Astrocyte (in vitro differentiated cells and primary cell): Measurements from ENCODE around the gene MEIOB. TPM values are rescaled to one million over a fixed set of nuclear protein-coding genes. Genes with fewer than 3 reads are reported as not detected.
"Not testable (repeated sequence)": the region's sequence is repeated elsewhere in the genome, so short reads cannot be mapped to it uniquely, and the experiment has no call there.

Experiments
- DNase-seq: peaks from one replicate; pipeline ENCODE4 v3.0.0-alpha.2; 2010; ENCODE audit warnings: low read depth
- FAIRE-seq: peaks from 2 replicates; lab custom pipeline; 2011; peaks lifted over from hg19 to GRCh38; lab: Jason Lieb, UNC
- H2AFZ ChIP-seq: 2 replicates; pipeline ENCODE4 v1.6.0; 2012; ENCODE audit warnings: low read depth, low read length, inconsistent platforms
- H3K27ac ChIP-seq: 2 replicates; pipeline ENCODE4 v1.5.1; 2011; ENCODE audit warnings: low read depth, low read length, inconsistent platforms
- H3K27me3 ChIP-seq: 2 replicates; pipeline ENCODE4 v1.6.0; 2011; ENCODE audit warnings: low read length, inconsistent platforms; ENCODE audit not compliant: insufficient read depth
- H3K36me3 ChIP-seq: 2 replicates; pipeline ENCODE4 v1.5.1; 2011; ENCODE audit warnings: low read length, inconsistent platforms; ENCODE audit not compliant: insufficient read depth
- H3K4me1 ChIP-seq: 2 replicates; pipeline ENCODE4 v1.5.1; 2011; ENCODE audit warnings: low read length, inconsistent platforms; ENCODE audit not compliant: insufficient read depth
- H3K4me2 ChIP-seq: 2 replicates; pipeline ENCODE4 v1.6.0; 2012; ENCODE audit warnings: low read length, inconsistent platforms
- H3K4me3 ChIP-seq: 2 replicates; pipeline ENCODE4 v1.5.1; 2011; ENCODE audit warnings: low read depth, mild to moderate bottlenecking, low read length, inconsistent platforms; ENCODE audit not compliant: insufficient read depth
- H3K79me2 ChIP-seq: 2 replicates; pipeline ENCODE4 v1.6.0; 2012; ENCODE audit warnings: mild to moderate bottlenecking, low read length, inconsistent platforms; ENCODE audit not compliant: insufficient read depth
- H3K9ac ChIP-seq: 2 replicates; pipeline ENCODE4 v1.6.0; 2012; ENCODE audit warnings: mild to moderate bottlenecking, low read length, inconsistent platforms
- H3K9me3 ChIP-seq: 2 replicates; pipeline ENCODE4 v1.5.1; 2012; ENCODE audit warnings: low read depth, mild to moderate bottlenecking, low read length, inconsistent platforms; ENCODE audit not compliant: insufficient read depth
- H4K20me1 ChIP-seq: 2 replicates; pipeline ENCODE4 v1.6.0; 2012; ENCODE audit warnings: low read length, inconsistent platforms; ENCODE audit not compliant: insufficient read depth
- H3K27ac Mint-ChIP-seq: one replicate; pipeline ENCODE4 v1.8.0; 2021; ENCODE audit warnings: mild to moderate bottlenecking, mixed read lengths; ENCODE audit not compliant: unreplicated experiment
- H3K27me3 Mint-ChIP-seq: one replicate; pipeline ENCODE4 v1.8.0; 2021; ENCODE audit warnings: low read depth, mixed read lengths; ENCODE audit not compliant: unreplicated experiment
- H3K36me3 Mint-ChIP-seq: one replicate; pipeline ENCODE4 v1.8.0; 2021; ENCODE audit warnings: low read depth, mixed read lengths; ENCODE audit not compliant: unreplicated experiment
- H3K4me1 Mint-ChIP-seq: one replicate; pipeline ENCODE4 v1.8.0; 2021; ENCODE audit warnings: low read depth, mixed read lengths; ENCODE audit not compliant: unreplicated experiment
- H3K4me3 Mint-ChIP-seq: one replicate; pipeline ENCODE4 v1.8.0; 2021; ENCODE audit warnings: mild to moderate bottlenecking, moderate library complexity, mixed read lengths; ENCODE audit not compliant: unreplicated experiment
- H3K9me3 Mint-ChIP-seq: one replicate; pipeline ENCODE4 v1.8.0; 2021; ENCODE audit warnings: mild to moderate bottlenecking, mixed read lengths; ENCODE audit not compliant: unreplicated experiment
- EZH2 ChIP-seq: IDR thresholded peaks from 2 replicates; pipeline ENCODE4 v1.6.1; 2012; ENCODE audit warnings: mild to moderate bottlenecking, low read length, inconsistent platforms; ENCODE audit not compliant: insufficient read depth
- total RNA-seq: library from RNA; stranded (reverse); gene quantifications from 2 replicates; pipeline ENCODE4 v1.2.1, GENCODE V29; 2021
- TF ChIP-seq, protein P1 (sequence below): IDR thresholded peaks from 2 replicates; pipeline ENCODE4 v1.5.1; 2011; ENCODE audit warnings: low read depth, mild to moderate bottlenecking, inconsistent platforms, low read length, moderate library complexity; ENCODE audit not compliant: insufficient read depth

MEIOB gene
- total RNA-seq, 1 donor from 2014 or later: 0.16 TPM

DNA sequence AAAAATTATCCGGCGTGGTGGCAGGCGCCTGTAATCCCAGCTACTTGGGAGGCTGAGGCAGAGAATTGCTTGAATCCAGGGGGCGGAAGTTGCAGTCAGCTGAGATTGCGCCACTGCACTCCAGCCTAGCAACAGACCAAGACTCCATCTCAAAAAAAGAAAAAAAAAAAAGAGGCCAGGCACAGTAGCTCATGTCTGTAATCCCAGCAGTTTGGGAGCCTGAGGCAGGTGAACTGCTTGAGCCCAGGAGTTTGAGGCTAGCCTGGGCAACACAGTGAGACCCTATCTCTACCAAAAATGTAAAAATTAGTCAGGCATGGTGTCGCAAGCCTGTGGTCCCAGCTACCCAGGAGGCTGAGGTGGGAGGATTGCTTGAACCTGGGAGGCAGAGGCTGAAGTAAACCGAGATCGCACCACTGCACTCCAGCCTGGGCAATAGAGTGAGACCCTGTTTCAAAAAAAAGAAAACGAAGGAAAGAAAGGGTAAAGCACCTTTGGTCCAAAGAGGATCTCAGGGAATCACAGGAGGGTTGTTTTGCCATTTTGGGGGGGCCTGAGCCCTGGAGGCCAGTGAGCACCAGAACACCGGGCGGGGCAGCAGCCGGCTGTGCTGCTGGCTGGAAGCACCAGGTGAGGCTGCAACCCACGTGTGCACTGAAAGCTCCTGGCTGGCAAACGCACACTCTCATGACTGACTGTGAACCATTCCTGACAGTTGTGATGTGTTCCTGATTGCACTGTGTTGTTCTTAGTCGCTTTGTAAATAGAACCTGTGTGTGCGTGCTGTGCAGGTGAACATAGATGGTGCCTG lies 27.9 kb upstream of the MEIOB start:
- no peak overlapping the region for H3K27ac ChIP-seq
- peaks cover 51% of the 10 kb centered on the region for H3K27me3 Mint-ChIP-seq
- FAIRE-seq (no peak), DNase-seq (no peak)
- H3K9me3 Mint-ChIP-seq: no peaks in the 10 kb centered on the region
- no peak overlapping the region for H3K4me2 ChIP-seq
- H3K36me3 Mint-ChIP-seq: no peaks in the 10 kb centered on the region
- H3K27ac Mint-ChIP-seq: no peak overlapping the region
- H3K79me2 ChIP-seq: no peaks in the 10 kb centered on the region
- H3K9ac ChIP-seq: no peak overlapping the region
- H4K20me1 ChIP-seq: no peaks in the 10 kb centered on the region
- H3K4me3 Mint-ChIP-seq: no peak overlapping the region
- no peaks in the 10 kb centered on the region for H3K4me1 ChIP-seq
- no peaks in the 10 kb centered on the region for H3K36me3 ChIP-seq
- no peaks in the 10 kb centered on the region for H3K9me3 ChIP-seq
- H3K4me1 Mint-ChIP-seq: no peaks in the 10 kb centered on the region
- H2AFZ ChIP-seq: no peak overlapping the region
- TF ChIP-seq EZH2: no peak
- TF ChIP-seq, protein P1, sequence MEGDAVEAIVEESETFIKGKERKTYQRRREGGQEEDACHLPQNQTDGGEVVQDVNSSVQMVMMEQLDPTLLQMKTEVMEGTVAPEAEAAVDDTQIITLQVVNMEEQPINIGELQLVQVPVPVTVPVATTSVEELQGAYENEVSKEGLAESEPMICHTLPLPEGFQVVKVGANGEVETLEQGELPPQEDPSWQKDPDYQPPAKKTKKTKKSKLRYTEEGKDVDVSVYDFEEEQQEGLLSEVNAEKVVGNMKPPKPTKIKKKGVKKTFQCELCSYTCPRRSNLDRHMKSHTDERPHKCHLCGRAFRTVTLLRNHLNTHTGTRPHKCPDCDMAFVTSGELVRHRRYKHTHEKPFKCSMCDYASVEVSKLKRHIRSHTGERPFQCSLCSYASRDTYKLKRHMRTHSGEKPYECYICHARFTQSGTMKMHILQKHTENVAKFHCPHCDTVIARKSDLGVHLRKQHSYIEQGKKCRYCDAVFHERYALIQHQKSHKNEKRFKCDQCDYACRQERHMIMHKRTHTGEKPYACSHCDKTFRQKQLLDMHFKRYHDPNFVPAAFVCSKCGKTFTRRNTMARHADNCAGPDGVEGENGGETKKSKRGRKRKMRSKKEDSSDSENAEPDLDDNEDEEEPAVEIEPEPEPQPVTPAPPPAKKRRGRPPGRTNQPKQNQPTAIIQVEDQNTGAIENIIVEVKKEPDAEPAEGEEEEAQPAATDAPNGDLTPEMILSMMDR: no peak
- peaks cover 9% of the 10 kb centered on the region for H3K27me3 ChIP-seq
- no peak overlapping the region for H3K4me3 ChIP-seq

DNA sequence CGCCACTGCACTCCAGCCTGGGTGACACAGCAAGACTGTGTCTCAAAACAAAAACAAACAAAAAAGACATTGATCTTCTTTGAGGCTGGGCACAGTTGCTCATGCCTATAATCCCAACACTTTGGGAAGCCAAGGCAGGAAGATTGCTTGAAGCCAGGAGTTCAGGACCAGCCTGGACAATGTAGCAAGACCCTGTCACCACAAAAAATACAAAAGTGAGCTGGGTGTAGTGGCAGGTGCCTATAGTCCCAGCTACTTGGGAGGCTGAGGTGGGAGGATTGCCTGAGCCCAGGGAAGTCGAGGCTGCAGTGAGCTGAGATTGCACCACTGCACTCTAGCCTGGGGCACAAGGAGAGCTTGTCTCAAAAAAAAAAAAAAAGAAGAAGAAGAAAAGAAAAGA lies 25.7 kb upstream of the MEIOB start:
- H3K27ac Mint-ChIP-seq, DNase-seq, H3K27me3 ChIP-seq, H3K9me3 ChIP-seq, H3K9me3 Mint-ChIP-seq, H3K27ac ChIP-seq, H3K36me3 Mint-ChIP-seq, H3K4me2 ChIP-seq, H3K4me1 ChIP-seq, H3K4me3 Mint-ChIP-seq, H3K36me3 ChIP-seq, H3K4me1 Mint-ChIP-seq, H4K20me1 ChIP-seq, H3K79me2 ChIP-seq, H3K9ac ChIP-seq, FAIRE-seq, H2AFZ ChIP-seq, H3K4me3 ChIP-seq: not testable (repeated sequence)
- H3K27me3 Mint-ChIP-seq: peaks cover 46% of the 10 kb centered on the region

- H3K27me3 ChIP-seq: peaks cover 5% of the 10 kb centered on the region
- no peak for DNase-seq
- no peak overlapping the region for H3K4me3 Mint-ChIP-seq
- no peaks in the 10 kb centered on the region for H3K4me1 ChIP-seq
- no peak for FAIRE-seq
- H3K9me3 Mint-ChIP-seq: no peaks in the 10 kb centered on the region
- peaks cover 55% of the 10 kb centered on the region for H3K27me3 Mint-ChIP-seq
- H3K27ac Mint-ChIP-seq: no peak overlapping the region
- H4K20me1 ChIP-seq: no peaks in the 10 kb centered on the region
- H3K9ac ChIP-seq: no peak overlapping the region
- no peak overlapping the region for H2AFZ ChIP-seq
- no peak overlapping the region for H3K4me3 ChIP-seq
- no peaks in the 10 kb centered on the region for H3K4me1 Mint-ChIP-seq
- H3K36me3 ChIP-seq: no peaks in the 10 kb centered on the region
- no peaks in the 10 kb centered on the region for H3K79me2 ChIP-seq
- TF ChIP-seq EZH2: no peak
- H3K27ac ChIP-seq: no peak overlapping the region
- no peaks in the 10 kb centered on the region for H3K36me3 Mint-ChIP-seq
- no peak overlapping the region for H3K4me2 ChIP-seq
- H3K9me3 ChIP-seq: no peaks in the 10 kb centered on the region
Observed at GRCh38 chr16:1895949-1896675, 24.1 kb upstream of the MEIOB start.
